H1 (cell line): ENCODE measurements around the gene SYNCRIP. TPM values are rescaled to one million over a fixed set of nuclear protein-coding genes. Genes with fewer than 3 reads are reported as not detected.

Experiments used
- BCL11A ChIP-seq, 2 experiments: IDR thresholded peaks; one replicate each; pipeline ENCODE4 v1.6.1; 2011; ENCODE audit warnings: low read depth in 2 of 2, low read length in 2 of 2, mild to moderate bottlenecking in 2 of 2
- BRCA1 ChIP-seq: IDR thresholded peaks from 2 replicates; pipeline ENCODE4 v1.6.1; 2012; ENCODE audit warnings: low read depth, low read length, improper control_type of control experiment
- CHD1 ChIP-seq: IDR thresholded peaks from 2 replicates; pipeline ENCODE4 v1.6.1; 2012; ENCODE audit warnings: low read depth, low read length, improper control_type of control experiment
- KDM4A ChIP-seq: IDR thresholded peaks from one replicate; pipeline ENCODE4 v1.7.1; 2012; ENCODE audit warnings: low read depth, mild to moderate bottlenecking, moderate library complexity, low read length, inconsistent platforms; ENCODE audit not compliant: severe bottlenecking
- PHF8 ChIP-seq: fragments of 200-600 bp; sonication (generic); conservative IDR thresholded peaks from 2 replicates; pipeline ENCODE4 v1.7.1; 2012; ENCODE audit warnings: low read depth, mild to moderate bottlenecking, inconsistent platforms, low read length, moderate library complexity
- polyA plus RNA-seq, 7 experiments: library from polyadenylated mRNA; depleted of rRNA in 3 of 7; stranded (reverse) in 5 of 7; unstranded in 2 of 7; fragments of >200 nt in 5 of 7; fragments of 200-250 nt in 2 of 7; gene quantifications; 1 replicate in 5 of 7; 2 replicates in 1 of 7; 4 replicates in 1 of 7; pipeline versions ENCODE4 v1.2.1 to v1.2.3, GENCODE V29; 2011 to 2013; ENCODE audit warnings: missing spikeins in 2 of 7, mixed read lengths in 2 of 7
- total RNA-seq: library from RNA; stranded (reverse); fragmentation: NEBNext Ultra II Directional; extraction: Animal tissue kit (Norgen Biotek cat#: 25700); gene quantifications from 2 replicates; pipeline ENCODE4 v1.2.1, GENCODE V29; 2021

SYNCRIP gene
- total and polyA plus RNA-seq, 2 of the 8 experiments (the other 6 are each of a cell fraction or from before 2014, with no cell fraction given) = 16.8 to 219 TPM

GRCh38 chr6:85642774-85643536 lies at the start of gene SYNCRIP (continued):
- TF ChIP-seq CHD1 (peak; percentile 37), KDM4A (no peak), BRCA1 (no peak), PHF8 (peak; percentile 67), BCL11A (IDR thresholded peaks at IDR 0.05; ENCODE audit: low read depth in 2 of 2, low read length in 2 of 2) (no peak)
